Skeletal muscle cell (primary cell): ENCODE results near the gene HOGA1.
A peak's percentile ranks its signal among the peaks of the same experiment; 100 is the strongest.
"Not testable (repeated sequence)": the region's sequence is repeated elsewhere in the genome, so short reads cannot be mapped to it uniquely, and the experiment has no call there.

Source experiments
- DNase-seq: peaks from one replicate; pipeline ENCODE4 v3.0.0-alpha.2; 2010; ENCODE audit warnings: low read depth
- H3K4me3 ChIP-seq: 2 replicates; pipeline ENCODE4 v1.5.1; 2011; ENCODE audit warnings: low read depth, mild to moderate bottlenecking, control low read depth, low read length, moderate library complexity

Gene HOGA1

DNA sequence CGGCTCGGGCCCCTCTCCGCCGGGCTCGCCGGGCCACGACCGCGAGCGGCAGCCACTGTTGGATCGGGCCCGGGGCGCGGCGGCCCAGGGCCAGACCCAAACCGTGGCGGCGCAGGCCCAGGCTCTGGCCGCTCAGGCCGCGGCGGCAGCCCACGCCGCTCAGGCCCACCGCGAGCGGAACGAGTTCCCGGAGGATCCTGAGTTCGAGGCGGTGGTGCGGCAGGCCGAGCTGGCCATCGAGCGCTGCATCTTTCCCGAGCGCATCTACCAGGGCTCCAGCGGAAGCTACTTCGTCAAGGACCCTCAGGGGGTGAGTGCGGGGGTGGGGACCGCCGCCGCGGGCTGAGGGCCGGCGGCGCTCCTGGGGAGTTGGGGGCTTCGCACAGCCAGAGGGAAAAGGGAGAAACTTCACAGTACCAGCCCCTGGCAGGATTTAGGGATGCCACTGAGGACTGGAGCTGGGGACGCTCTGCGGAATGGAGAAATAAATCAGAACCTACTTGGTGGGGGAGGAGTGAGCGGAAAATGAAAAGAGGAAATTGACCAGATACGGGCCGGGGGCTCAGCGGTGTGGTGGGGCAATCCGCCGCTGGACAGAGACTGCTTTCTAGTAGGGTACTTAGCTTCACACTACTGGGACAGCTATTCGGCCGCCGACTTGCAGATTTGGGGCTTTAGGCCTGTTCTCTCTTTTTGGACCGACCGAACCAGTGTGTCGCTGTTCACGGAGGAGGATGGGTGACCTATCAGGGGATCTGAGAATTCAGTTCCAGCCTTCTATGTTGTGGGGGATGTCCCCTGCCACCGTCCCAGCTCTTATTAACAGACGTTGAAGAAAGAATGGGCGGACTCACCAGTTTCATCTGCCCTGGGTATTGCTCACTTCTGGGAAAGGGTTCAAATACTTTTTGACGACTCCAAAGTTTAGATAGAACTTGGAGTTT is 57.0 kb downstream of the HOGA1 start:
- no peak for DNase-seq
- H3K4me3 ChIP-seq: peak overlapping the region; percentile 84

DNA sequence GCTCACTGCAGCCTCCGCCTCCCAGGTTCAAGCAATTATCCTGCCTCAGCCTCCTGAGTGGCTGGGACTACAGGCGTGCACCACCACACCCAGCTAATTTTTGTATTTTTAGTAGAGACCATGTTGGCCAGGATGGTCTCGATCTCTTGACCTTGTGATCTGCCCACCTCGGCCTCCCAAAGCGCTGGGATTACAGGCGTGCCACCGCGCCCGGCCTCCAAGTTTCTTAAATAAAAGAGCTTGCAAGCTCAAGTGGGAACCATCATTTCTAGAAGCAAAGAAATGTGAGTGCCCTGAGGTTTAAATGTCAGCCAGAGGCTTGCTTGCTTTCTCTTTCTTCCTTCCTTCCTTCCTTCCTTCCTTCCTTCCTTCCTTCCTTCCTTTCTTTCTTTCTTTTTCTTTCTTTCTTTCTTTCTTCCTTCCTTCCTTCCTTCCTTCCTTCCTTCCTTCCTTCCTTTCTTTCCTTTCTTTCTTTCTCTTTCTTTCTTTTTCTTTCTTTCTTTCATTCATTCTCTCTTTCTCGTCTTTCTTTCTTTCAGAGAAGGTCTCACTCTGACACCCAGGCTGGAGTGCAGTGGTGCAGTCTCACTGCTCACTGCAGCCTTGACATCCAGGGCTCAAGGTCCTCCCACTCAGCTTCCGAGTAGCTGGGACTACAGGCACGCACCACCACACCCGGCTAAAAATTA is 58.4 kb downstream of the HOGA1 start:
- DNase-seq, H3K4me3 ChIP-seq: not testable (repeated sequence)

DNA sequence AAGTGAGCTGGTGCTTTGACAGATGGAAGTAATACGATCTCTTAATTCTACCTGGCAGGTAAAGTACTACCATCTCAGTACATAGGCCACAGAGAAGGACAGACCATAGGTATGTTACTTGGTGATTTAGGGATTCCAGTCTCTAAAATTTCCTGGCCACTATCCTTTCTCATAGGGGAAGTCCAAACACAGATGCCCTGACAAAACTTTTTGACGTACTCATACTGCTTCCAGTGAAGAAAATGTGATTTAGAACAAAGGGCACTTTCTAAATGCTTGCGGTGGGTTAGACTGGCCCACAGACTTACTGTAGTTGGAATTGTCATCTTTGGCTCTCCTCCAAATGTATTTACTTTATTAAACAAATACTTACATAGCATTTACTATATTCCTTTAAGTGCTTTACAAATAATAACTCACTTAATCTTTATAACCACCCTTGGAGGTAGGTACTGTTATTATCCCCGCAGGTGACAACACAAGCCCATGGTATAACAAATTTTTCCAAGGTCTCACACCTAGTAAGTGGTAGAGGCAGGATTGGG is 59.3 kb downstream of the HOGA1 start:
- H3K4me3 ChIP-seq: no peak overlapping the region
- no peak for DNase-seq

DNA sequence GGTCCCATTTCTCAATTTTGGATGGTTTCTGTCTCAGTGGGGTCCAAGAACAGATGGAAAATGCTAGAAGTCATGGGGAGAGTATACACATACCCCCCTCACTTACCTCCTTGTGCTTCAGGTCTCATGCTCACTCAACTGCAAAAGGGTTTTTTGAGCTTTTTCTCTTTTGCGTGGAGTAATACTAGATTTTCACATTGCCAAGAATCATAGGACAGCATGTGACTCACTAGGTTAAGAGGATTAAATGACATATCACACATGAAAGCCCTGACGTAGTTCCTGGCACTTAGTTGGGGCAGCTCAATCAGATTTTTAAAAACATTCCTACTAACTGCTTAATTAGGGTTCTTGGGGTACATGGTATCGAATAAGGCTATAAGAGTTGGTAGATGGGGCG is 60.7 kb downstream of the HOGA1 start:
- DNase-seq: no peak
- no peak overlapping the region for H3K4me3 ChIP-seq

DNA sequence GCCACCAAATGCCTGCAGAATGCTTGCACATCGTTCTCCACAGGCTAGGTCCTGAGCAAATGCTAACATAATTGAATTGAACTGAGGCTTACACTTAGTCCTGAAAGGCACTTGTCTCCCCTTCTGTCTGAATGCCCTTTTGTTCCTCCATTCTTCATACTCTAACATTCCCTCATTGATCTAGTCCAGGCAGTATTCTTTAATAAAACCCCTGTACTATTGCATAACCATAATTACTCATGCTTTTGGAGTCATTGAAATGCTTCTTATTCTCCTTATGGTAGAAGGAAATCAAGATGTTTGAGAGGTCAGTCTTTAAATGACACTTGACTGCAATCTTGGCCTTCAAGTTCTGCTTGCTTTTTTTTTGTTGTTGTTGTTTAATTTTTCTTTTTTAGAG is 63.4 kb downstream of the HOGA1 start:
- no peak for DNase-seq
- no peak overlapping the region for H3K4me3 ChIP-seq

DNA sequence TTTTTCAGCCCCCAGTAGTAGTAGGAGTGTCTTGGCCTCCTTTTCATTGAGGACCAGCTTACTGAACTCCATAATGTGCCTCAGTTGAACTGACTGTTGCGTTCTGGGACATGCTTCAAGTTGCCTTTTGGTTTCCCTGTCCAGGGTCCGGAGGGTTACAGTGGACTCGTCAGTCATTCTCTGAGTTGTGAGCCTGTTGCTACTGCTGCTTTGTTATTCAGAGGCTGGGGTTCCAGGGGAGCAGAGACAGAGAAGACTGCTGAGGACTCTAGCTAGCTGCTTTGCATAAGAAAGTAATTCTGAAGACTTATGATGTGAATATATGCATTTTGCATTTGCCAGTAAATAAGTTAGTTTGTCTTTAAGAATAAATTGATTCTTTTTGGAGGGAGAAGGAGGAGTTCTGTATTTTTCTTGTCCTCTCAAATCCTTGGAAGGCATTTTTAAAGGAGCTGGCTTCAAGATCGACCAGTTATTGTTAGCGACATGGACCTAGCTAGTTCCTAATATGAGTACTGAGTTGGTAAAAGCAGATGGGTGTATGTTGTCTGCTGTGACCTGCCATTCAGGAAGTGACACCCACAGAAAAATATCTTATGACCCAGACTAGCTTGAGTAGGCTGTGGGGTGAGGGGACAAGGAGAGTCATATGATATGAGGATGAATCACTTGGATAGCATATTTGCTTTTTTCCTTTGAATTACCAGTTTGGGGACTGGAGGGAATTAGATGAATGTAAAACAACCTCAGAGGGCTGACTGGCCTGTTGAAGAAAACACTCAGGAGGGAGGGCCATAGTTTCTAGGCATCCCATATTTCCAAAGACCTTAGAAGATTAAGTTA is 64.6 kb downstream of the HOGA1 start:
- DNase-seq: peak; percentile 82
- H3K4me3 ChIP-seq: no peak overlapping the region

DNA sequence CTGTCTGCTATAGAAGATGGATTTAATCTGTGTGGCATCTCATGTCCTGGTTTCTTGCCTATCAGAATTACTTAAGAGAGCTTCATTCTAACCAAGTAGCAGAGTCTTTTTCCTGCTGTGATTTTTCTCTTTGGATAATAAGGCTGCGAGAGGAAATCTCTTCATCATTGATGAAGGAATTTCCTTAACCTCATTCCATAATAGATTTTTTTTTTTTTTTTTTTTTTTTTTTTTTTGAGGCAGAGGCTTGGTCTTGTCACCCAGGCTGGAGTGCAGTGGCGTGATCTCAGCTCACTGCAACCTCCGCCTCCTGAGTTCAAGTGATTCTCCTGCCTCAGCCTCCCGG is 65.2 kb downstream of the HOGA1 start:
- not testable (repeated sequence) for H3K4me3 ChIP-seq, DNase-seq

DNA sequence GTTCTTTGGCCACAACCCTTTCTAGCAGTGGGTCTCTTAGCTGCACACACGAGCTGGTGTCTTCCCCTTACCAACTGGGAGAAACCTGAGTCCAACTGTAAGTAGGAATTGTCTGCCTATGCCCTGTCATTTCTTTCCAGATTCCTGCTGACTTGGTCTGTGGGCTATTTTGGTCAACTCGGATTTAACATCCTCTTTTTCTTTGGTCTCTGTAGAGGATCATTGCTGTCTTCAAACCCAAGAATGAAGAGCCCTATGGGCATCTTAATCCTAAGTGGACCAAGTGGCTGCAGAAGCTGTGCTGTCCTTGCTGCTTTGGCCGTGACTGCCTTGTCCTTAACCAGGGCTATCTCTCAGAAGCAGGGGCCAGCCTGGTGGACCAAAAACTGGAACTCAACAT is 66.5 kb downstream of the HOGA1 start:
- no peak for DNase-seq
- no peak overlapping the region for H3K4me3 ChIP-seq

DNA sequence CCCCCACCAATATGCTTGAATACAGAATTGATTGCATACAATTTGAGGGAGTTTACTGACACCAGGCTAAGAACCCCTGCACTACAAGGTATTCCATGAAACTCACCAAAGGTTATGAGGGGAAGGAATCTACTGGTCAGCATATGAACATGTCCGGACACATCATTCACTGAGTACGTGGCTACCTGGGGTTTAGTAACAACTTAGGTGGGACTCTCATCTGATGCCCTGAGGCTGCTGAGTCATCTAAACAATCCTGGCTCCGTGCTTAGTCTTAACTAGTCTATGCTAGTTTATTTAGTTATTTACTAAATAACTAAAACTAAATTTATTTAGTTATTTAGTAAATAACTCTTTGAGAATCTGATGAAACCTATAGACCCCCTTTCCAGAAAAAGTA is 67.6 kb downstream of the HOGA1 start:
- DNase-seq: no peak

DNA sequence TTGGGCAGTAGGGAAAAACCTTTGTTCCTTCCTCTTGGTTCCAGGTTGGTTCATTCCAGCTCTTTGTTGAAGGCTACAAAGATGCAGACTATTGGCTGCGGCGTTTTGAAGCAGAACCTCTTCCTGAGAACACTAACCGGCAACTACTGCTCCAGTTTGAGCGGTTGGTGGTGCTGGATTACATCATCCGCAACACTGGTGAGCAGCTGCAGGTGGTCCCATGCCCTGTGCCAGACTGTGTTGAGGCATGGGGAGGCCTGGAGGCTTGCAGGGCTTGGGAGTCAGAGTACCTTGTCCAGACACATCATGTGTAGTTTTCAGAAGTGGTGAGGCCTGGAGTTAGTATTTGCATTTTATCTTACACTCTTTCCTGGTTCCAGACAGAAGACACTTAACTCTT is 72.6 kb downstream of the HOGA1 start:
- DNase-seq: no peak
- no peak overlapping the region for H3K4me3 ChIP-seq

More for the DNA sequence above, 67.6 kb downstream of the HOGA1 start:
- H3K4me3 ChIP-seq: no peak overlapping the region

DNA sequence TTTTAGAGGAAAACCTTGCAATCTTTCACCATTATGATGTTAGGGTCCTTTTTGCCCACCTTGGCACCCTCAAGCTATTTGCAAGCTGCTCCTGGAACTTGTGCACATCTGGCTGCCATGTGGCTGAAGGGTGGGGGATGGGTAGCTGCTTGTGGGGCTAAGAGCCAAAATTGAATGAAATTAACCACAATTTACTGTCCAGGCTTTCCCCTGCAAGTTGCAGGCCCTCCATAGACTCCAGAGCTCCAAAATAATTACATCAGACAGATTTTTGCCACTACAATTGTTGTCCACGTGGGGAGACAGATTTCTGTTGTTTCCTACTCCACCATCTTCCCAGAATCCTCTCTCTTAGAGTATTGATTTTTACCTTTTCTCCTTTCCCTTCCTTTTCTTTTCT is 75.4 kb downstream of the HOGA1 start:
- no peak for DNase-seq
- H3K4me3 ChIP-seq: no peak overlapping the region
